Measurements from ENCODE around the gene MEP1B.
"Not testable (repeated sequence)": the region's sequence is repeated elsewhere in the genome, so short reads cannot be mapped to it uniquely, and the experiment has no call there.

GRCh38 chr18:32233348-32233747, 43.5 kb downstream of the MEP1B start:
- TF ChIP-seq, protein P1, sequence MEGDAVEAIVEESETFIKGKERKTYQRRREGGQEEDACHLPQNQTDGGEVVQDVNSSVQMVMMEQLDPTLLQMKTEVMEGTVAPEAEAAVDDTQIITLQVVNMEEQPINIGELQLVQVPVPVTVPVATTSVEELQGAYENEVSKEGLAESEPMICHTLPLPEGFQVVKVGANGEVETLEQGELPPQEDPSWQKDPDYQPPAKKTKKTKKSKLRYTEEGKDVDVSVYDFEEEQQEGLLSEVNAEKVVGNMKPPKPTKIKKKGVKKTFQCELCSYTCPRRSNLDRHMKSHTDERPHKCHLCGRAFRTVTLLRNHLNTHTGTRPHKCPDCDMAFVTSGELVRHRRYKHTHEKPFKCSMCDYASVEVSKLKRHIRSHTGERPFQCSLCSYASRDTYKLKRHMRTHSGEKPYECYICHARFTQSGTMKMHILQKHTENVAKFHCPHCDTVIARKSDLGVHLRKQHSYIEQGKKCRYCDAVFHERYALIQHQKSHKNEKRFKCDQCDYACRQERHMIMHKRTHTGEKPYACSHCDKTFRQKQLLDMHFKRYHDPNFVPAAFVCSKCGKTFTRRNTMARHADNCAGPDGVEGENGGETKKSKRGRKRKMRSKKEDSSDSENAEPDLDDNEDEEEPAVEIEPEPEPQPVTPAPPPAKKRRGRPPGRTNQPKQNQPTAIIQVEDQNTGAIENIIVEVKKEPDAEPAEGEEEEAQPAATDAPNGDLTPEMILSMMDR (IDR thresholded peaks at IDR 0.05): not testable (repeated sequence)
- not testable (repeated sequence) for TF ChIP-seq ZFX (IDR thresholded peaks at IDR 0.05; ENCODE audit: borderline replicate concordance)

Measured in 22Rv1 (cell line).